HG03135 (cell line): ENCODE results near the gene CD38.

Experiments
- ATAC-seq: cut with Tn5 transposase; IDR thresholded peaks from one replicate; pipeline ENCODE4 v1.9.1; 2021; ENCODE audit warnings: mild to moderate bottlenecking, moderate library complexity; ENCODE audit not compliant: unreplicated experiment

Gene CD38

GRCh38 chr4:15894921-15895916 is 117.1 kb downstream of the CD38 start:
- ATAC-seq = no peak

- ATAC-seq = no peak
Measured at GRCh38 chr4:15897577-15897976, 119.4 kb downstream of the CD38 start.

- ATAC-seq = no peak
Measured at GRCh38 chr4:15898902-15899301, 120.8 kb downstream of the CD38 start.

DNA sequence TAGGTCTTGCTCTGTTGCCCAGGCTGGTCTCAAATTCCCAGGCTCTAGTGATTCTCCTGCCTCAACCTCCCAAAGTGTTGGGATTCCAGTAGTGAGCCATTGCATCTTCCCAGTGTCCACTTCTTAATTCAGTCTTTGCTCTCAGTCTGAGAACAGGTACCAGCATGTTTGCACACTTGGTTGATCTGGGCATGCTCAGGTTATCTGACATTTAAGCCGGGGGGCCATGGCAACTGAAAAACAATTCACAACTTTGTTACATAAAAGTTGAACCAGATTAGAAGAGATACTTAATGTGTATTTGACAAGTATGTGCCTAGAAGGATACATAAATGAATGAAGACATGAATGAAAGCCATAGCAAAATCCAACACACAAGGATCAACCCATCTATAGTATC is 121.4 kb downstream of the CD38 start:
- no peak for ATAC-seq

DNA sequence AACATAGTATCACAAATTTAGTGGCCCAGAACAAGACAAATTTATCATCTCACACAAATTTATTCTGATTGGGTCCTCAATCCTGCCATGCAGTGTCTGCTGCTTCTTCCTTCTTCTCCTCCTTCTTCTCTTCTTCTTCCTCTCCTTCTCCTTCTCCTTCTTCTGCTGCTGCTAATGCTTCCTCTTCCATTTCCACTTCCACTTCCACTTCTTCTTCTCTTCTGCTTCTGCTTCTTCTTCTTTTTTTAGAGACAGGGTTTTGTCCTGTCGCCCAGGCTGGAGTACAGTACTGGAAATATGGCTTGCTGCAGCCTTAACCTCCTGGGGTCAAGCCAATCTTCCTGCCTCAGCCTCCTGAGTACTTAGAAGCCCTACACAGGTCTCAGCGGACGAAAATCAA is 122.9 kb downstream of the CD38 start:
- no peak for ATAC-seq

GRCh38 chr4:15901998-15902397 is 123.9 kb downstream of the CD38 start:
- no peak for ATAC-seq

- ATAC-seq = no peak
Measured at GRCh38 chr4:15902746-15903145, 124.6 kb downstream of the CD38 start.
